HG02763 (cell line): ENCODE results near the gene CEACAM16.
"Not testable (repeated sequence)": the region's sequence is repeated elsewhere in the genome, so short reads cannot be mapped to it uniquely, and the experiment has no call there.

Source experiments
- ATAC-seq: cut with Tn5 transposase; IDR thresholded peaks from one replicate; pipeline ENCODE4 v1.9.1; 2021; ENCODE audit warnings: mild to moderate bottlenecking, moderate library complexity; ENCODE audit not compliant: unreplicated experiment

Gene CEACAM16

GRCh38 chr19:44703336-44704078, 4.6 kb downstream of the CEACAM16 start:
- ATAC-seq = no peak

- ATAC-seq = no peak
Observed at GRCh38 chr19:44704982-44705381, 6.0 kb downstream of the CEACAM16 start.

- no peak for ATAC-seq
Observed at GRCh38 chr19:44705502-44706010, 6.6 kb downstream of the CEACAM16 start.

- ATAC-seq = no peak
Observed at GRCh38 chr19:44706506-44707236, 7.7 kb downstream of the CEACAM16 start.

GRCh38 chr19:44707794-44708193, 8.8 kb downstream of the CEACAM16 start:
- ATAC-seq = no peak

- ATAC-seq = no peak
Observed at GRCh38 chr19:44708940-44709339, 10.0 kb downstream of the CEACAM16 start.

- ATAC-seq = not testable (repeated sequence)
Observed at GRCh38 chr19:44709434-44710266, 10.7 kb downstream of the CEACAM16 start.

GRCh38 chr19:44710483-44710882, 11.5 kb downstream of the CEACAM16 start:
- ATAC-seq = no peak

- ATAC-seq = no peak
Observed at GRCh38 chr19:44712864-44713515, 14.0 kb downstream of the CEACAM16 start.

- no peak for ATAC-seq
Observed at GRCh38 chr19:44714597-44715169, 15.7 kb downstream of the CEACAM16 start.

- ATAC-seq = no peak
Observed at GRCh38 chr19:44717603-44718002, 18.7 kb downstream of the CEACAM16 start.

- ATAC-seq = no peak
Observed at GRCh38 chr19:44718441-44719261, 19.7 kb downstream of the CEACAM16 start.

- no peak for ATAC-seq
Observed at GRCh38 chr19:44719262-44719701, 20.3 kb downstream of the CEACAM16 start.

GRCh38 chr19:44720396-44720795, 21.4 kb downstream of the CEACAM16 start:
- not testable (repeated sequence) for ATAC-seq

GRCh38 chr19:44720945-44721344, 22.0 kb downstream of the CEACAM16 start:
- no peak for ATAC-seq

GRCh38 chr19:44721369-44721768, 22.4 kb downstream of the CEACAM16 start:
- ATAC-seq = not testable (repeated sequence)

- no peak for ATAC-seq
Observed at GRCh38 chr19:44722131-44723121, 23.5 kb downstream of the CEACAM16 start.

- ATAC-seq = no peak
Observed at GRCh38 chr19:44723299-44723951, 24.5 kb downstream of the CEACAM16 start.
